Upper lobe of left lung (tissue), 6 donors: ENCODE measurements around the gene EFNA1. TPM values are rescaled to one million over a fixed set of nuclear protein-coding genes. Genes with fewer than 3 reads are reported as not detected.
A peak's percentile ranks its signal among the peaks of the same experiment; 100 is the strongest.
"Not testable (repeated sequence)": the region's sequence is repeated elsewhere in the genome, so short reads cannot be mapped to it uniquely, and the experiment has no call there.

Source experiments
- ATAC-seq, 2 donors: fragments of 200-7000 bp; cut with Tn5 transposase; one replicate each; pipeline ENCODE4 v1.9.1; 2022; ENCODE audit warnings: mild to moderate bottlenecking in 2 of 2, moderate library complexity in 2 of 2; ENCODE audit not compliant: low FRiP score in 2 of 2
- DNase-seq, 2 donors: peaks; one replicate each; pipeline ENCODE4 v3.0.0-alpha.2; 2019 to 2020
- H3K27ac ChIP-seq, 4 donors: fragments of 200-600 bp; sonication (generic); one replicate each; pipeline ENCODE4 v1.5.1; 2016 to 2019
- H3K27me3 ChIP-seq, 4 donors: fragments of 200-600 bp; sonication (generic); one replicate each; pipeline ENCODE4 v1.5.1; 2017 to 2019
- H3K36me3 ChIP-seq, 4 donors: fragments of 200-600 bp; sonication (generic); one replicate each; pipeline ENCODE4 v1.5.1; 2016 to 2019
- H3K4me1 ChIP-seq, 4 donors: fragments of 200-600 bp; sonication (generic); one replicate each; pipeline ENCODE4 v1.5.1; 2018 to 2019
- H3K4me3 ChIP-seq, 4 donors: fragments of 200-600 bp; sonication (generic); one replicate each; pipeline ENCODE4 v1.5.1; 2017 to 2019; ENCODE audit warnings: mild to moderate bottlenecking in 2 of 4, moderate library complexity in 1 of 4
- H3K9me3 ChIP-seq, 4 donors: fragments of 200-600 bp; sonication (generic); one replicate each; pipeline ENCODE4 v1.5.1; 2018 to 2019
- CTCF ChIP-seq, 6 experiments: fragments of 450-650 bp in 4 of 6; fragments of 200-600 bp in 2 of 6; sonication (generic) in 2 of 6; IDR thresholded peaks; one replicate each; pipeline ENCODE4 v1.5.1; 2016 to 2019; ENCODE audit warnings: antibody characterized with exemption in 6 of 6
- EP300 ChIP-seq, 4 donors: sonication (generic); formaldehyde crosslinking; IDR thresholded peaks; one replicate each; pipeline ENCODE4 v1.5.1; 2017; ENCODE audit warnings: antibody characterized with exemption in 4 of 4, control low read depth in 2 of 4
- POLR2A ChIP-seq, 4 donors: fragments of 450-650 bp; IDR thresholded peaks; one replicate each; pipeline ENCODE4 v1.5.1; 2016 to 2017; ENCODE audit warnings: antibody characterized with exemption in 4 of 4, mild to moderate bottlenecking in 2 of 4
- POLR2AphosphoS5 ChIP-seq, 2 donors: sonication (generic); formaldehyde crosslinking; IDR thresholded peaks; one replicate each; pipeline ENCODE4 v1.5.1; 2017; ENCODE audit warnings: antibody characterized with exemption in 2 of 2
- WGBS, 2 donors: methylation state at CpG; one replicate each; pipeline ENCODE4 v1.1.5; 2017 to 2018; 5-methylcytosine and 5-hydroxymethylcytosine counted together
- total RNA-seq, 6 donors: library from RNA; depleted of rRNA in 4 of 6; stranded (reverse); fragments of >200 nt in 4 of 6; gene quantifications; one replicate each; pipeline versions ENCODE4 v1.1.0 to v1.2.1, GENCODE V29; 2016 to 2021
- donor health status: DM: no; HTN: no; CAD: no; lungs with moderate emphysema.
- donor health status: DM: no; HTN: yes; CAD: no; lungs with severe emphysema.

The EFNA1 gene
- total RNA-seq, 6 donors from 2014 or later: 131 to 226 (median 164) TPM

GRCh38 chr1:155116113-155116764, 11.4 kb upstream of the EFNA1 start:
- H3K36me3 ChIP-seq: no peaks in the 10 kb centered on the region
- H3K4me3 ChIP-seq: no peak overlapping the region
- peak in 1 of 2 donors; percentile 89 for DNase-seq
- TF ChIP-seq POLR2A (IDR thresholded peaks at IDR 0.05) (no peak), EP300 (IDR thresholded peaks at IDR 0.05) (no peak), CTCF (IDR thresholded peaks at IDR 0.05) (no peak), POLR2AphosphoS5 (IDR thresholded peaks at IDR 0.05) (no peak)
- peak overlapping the region; percentile 27 to 82 (median 53) for H3K27ac ChIP-seq
- WGBS, 2 donors: 38 to 52% methylated on average over 5 of the region's 5 CpGs
- ATAC-seq: peak; percentile 58 to 90
- H3K4me1 ChIP-seq: peaks cover 0 to 30% (median 10%) of the 10 kb centered on the region in 4 donors
- H3K9me3 ChIP-seq: no peaks in the 10 kb centered on the region
- H3K27me3 ChIP-seq: no peaks in the 10 kb centered on the region

- ATAC-seq (no peak), DNase-seq (no peak)
- TF ChIP-seq EP300 (IDR thresholded peaks at IDR 0.05): no peak
- no peak for TF ChIP-seq POLR2AphosphoS5 (IDR thresholded peaks at IDR 0.05)
- TF ChIP-seq POLR2A (IDR thresholded peaks at IDR 0.05): no peak
- TF ChIP-seq CTCF (IDR thresholded peaks at IDR 0.05): no peak
- peaks cover 0 to 36% (median 11%) of the 10 kb centered on the region in 4 donors for H3K4me1 ChIP-seq
- no peak overlapping the region for H3K27ac ChIP-seq
- 78 to 79% methylated on average over 4 of the region's 4 CpGs for WGBS, 2 donors
- no peaks in the 10 kb centered on the region for H3K9me3 ChIP-seq
- H3K4me3 ChIP-seq: no peak overlapping the region
- H3K36me3 ChIP-seq: no peaks in the 10 kb centered on the region
- H3K27me3 ChIP-seq: no peaks in the 10 kb centered on the region
Measured at GRCh38 chr1:155117610-155118009, 10.1 kb upstream of the EFNA1 start.

- not testable (repeated sequence) for DNase-seq, H3K27ac ChIP-seq, ATAC-seq, H3K4me3 ChIP-seq, H3K36me3 ChIP-seq, H3K27me3 ChIP-seq, H3K9me3 ChIP-seq
- WGBS, 2 donors: 82 to 86% methylated on average over 7 of the region's 7 CpGs
- H3K4me1 ChIP-seq: peaks cover 0 to 36% (median 9%) of the 10 kb centered on the region in 4 donors
Measured at GRCh38 chr1:155118090-155118489, 9.6 kb upstream of the EFNA1 start.

GRCh38 chr1:155120253-155120652, 7.4 kb upstream of the EFNA1 start:
- DNase-seq (no peak), ATAC-seq (no peak)
- no peak for TF ChIP-seq POLR2AphosphoS5 (IDR thresholded peaks at IDR 0.05)
- no peak for TF ChIP-seq CTCF (IDR thresholded peaks at IDR 0.05)
- no peak for TF ChIP-seq EP300 (IDR thresholded peaks at IDR 0.05)
- TF ChIP-seq POLR2A (IDR thresholded peaks at IDR 0.05): no peak
- Histone ChIP-seq H3K27ac (peak overlapping the region; percentile 2 to 72 (median 64)), H3K27me3 (no peaks in the 10 kb centered on the region), H3K36me3 (no peaks in the 10 kb centered on the region), H3K9me3 (no peaks in the 10 kb centered on the region), H3K4me3 (no peak overlapping the region), H3K4me1 (peaks cover 14 to 50% (median 27%) of the 10 kb centered on the region in 4 donors)
- 74 to 94% methylated on average over 4 to 6 of the region's 6 CpGs for WGBS, 2 donors

GRCh38 chr1:155121249-155121648, 6.4 kb upstream of the EFNA1 start:
- DNase-seq (no peak), ATAC-seq (no peak)
- H3K27ac ChIP-seq: peak overlapping the region; percentile 60 to 72 (median 68)
- H3K4me3 ChIP-seq: no peak overlapping the region
- peaks cover 23 to 56% (median 37%) of the 10 kb centered on the region in 4 donors for H3K4me1 ChIP-seq
- H3K36me3 ChIP-seq: no peaks in the 10 kb centered on the region
- no peaks in the 10 kb centered on the region for H3K9me3 ChIP-seq
- H3K27me3 ChIP-seq: peaks cover 0 to 4% (median under 1%) of the 10 kb centered on the region in 4 donors
- TF ChIP-seq CTCF (IDR thresholded peaks at IDR 0.05) (no peak), POLR2A (IDR thresholded peaks at IDR 0.05) (peak in 1 of 4 donors; percentile 52)
- WGBS, 2 donors: 72 to 81% methylated on average over 2 of the region's 2 CpGs
